Breast epithelium (tissue), 3 donors: ENCODE data around the gene MOB4.

Experiments
- POLR2A ChIP-seq: fragments of 450-650 bp; IDR thresholded peaks from one replicate; pipeline ENCODE4 v1.6.1; 2016; ENCODE audit warnings: antibody characterized with exemption, mild to moderate bottlenecking, moderate library complexity
- TF ChIP-seq, protein P1 (sequence below), 3 donors: fragments of 450-650 bp; IDR thresholded peaks; one replicate each; pipeline ENCODE4 v1.5.1; 2016 to 2017; ENCODE audit warnings: antibody characterized with exemption in 3 of 3, mild to moderate bottlenecking in 3 of 3, moderate library complexity in 3 of 3

- TF ChIP-seq POLR2A = no peak
- TF ChIP-seq, protein P1, sequence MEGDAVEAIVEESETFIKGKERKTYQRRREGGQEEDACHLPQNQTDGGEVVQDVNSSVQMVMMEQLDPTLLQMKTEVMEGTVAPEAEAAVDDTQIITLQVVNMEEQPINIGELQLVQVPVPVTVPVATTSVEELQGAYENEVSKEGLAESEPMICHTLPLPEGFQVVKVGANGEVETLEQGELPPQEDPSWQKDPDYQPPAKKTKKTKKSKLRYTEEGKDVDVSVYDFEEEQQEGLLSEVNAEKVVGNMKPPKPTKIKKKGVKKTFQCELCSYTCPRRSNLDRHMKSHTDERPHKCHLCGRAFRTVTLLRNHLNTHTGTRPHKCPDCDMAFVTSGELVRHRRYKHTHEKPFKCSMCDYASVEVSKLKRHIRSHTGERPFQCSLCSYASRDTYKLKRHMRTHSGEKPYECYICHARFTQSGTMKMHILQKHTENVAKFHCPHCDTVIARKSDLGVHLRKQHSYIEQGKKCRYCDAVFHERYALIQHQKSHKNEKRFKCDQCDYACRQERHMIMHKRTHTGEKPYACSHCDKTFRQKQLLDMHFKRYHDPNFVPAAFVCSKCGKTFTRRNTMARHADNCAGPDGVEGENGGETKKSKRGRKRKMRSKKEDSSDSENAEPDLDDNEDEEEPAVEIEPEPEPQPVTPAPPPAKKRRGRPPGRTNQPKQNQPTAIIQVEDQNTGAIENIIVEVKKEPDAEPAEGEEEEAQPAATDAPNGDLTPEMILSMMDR (IDR thresholded peaks at IDR 0.05) = no peak
Measured at GRCh38 chr2:197538412-197538811, 22.5 kb downstream of the MOB4 start.
